WTC11 (cell line): ENCODE data around the gene DTNB.

Experiments
- SP1 ChIP-seq: sonication (generic); formaldehyde crosslinking; conservative IDR thresholded peaks from 2 replicates; pipeline ENCODE4 v1.8.1; 2022; ENCODE audit warnings: missing genetic modification reagents
- ZBTB21 ChIP-seq: sonication (generic); formaldehyde crosslinking; IDR thresholded peaks from 2 replicates; pipeline ENCODE4 v1.8.1; 2023; ENCODE audit warnings: mild to moderate bottlenecking, missing genetic modification reagents, borderline replicate concordance
- TF ChIP-seq, protein P1 (sequence below): sonication (generic); formaldehyde crosslinking; IDR thresholded peaks from 2 replicates; pipeline ENCODE4 v1.8.0; 2023; ENCODE audit warnings: missing genetic modification reagents
- TF ChIP-seq, protein P2 (sequence below): fragments of 200-600 bp; IDR thresholded peaks from 2 replicates; pipeline ENCODE4 v1.8.0; 2022; ENCODE audit warnings: antibody characterized with exemption
- TF ChIP-seq, protein P3 (sequence below): sonication (generic); formaldehyde crosslinking; IDR thresholded peaks from 2 replicates; pipeline ENCODE4 v1.8.0; 2022; ENCODE audit warnings: mild to moderate bottlenecking, missing genetic modification reagents
- TF ChIP-seq, protein P4 (sequence below): sonication (generic); formaldehyde crosslinking; IDR thresholded peaks from 2 replicates; pipeline ENCODE4 v1.8.0; 2022; ENCODE audit warnings: missing genetic modification reagents
- TF ChIP-seq, protein P5 (sequence below): sonication (generic); formaldehyde crosslinking; IDR thresholded peaks from 2 replicates; pipeline ENCODE4 v1.8.1; 2022; ENCODE audit warnings: mild to moderate bottlenecking, missing genetic modification reagents, moderate library complexity, borderline replicate concordance

DNA sequence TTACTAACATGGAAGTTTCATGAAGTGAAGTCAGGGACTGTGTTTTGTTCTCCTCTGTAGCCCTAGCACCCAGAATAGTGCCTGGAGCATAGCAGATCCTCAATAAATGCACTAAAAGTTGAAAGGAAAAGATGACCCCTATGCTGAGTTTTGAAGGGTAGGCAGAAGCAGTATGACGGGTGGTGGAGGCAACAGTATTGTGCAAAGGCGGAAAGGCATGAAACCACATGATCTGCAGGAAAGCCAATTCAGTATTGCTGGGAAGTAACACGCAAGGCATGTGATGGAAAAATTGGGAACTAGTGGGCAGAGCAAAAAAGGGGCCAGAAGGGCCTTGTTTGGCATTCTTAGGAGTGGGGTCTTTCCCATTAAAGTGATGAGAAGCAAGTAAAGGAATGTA, 23.1 kb downstream of the DTNB start:
- TF ChIP-seq, protein P1, sequence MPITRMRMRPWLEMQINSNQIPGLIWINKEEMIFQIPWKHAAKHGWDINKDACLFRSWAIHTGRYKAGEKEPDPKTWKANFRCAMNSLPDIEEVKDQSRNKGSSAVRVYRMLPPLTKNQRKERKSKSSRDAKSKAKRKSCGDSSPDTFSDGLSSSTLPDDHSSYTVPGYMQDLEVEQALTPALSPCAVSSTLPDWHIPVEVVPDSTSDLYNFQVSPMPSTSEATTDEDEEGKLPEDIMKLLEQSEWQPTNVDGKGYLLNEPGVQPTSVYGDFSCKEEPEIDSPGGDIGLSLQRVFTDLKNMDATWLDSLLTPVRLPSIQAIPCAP (CRISPR knock-in tag) = no peak
- TF ChIP-seq, protein P2, sequence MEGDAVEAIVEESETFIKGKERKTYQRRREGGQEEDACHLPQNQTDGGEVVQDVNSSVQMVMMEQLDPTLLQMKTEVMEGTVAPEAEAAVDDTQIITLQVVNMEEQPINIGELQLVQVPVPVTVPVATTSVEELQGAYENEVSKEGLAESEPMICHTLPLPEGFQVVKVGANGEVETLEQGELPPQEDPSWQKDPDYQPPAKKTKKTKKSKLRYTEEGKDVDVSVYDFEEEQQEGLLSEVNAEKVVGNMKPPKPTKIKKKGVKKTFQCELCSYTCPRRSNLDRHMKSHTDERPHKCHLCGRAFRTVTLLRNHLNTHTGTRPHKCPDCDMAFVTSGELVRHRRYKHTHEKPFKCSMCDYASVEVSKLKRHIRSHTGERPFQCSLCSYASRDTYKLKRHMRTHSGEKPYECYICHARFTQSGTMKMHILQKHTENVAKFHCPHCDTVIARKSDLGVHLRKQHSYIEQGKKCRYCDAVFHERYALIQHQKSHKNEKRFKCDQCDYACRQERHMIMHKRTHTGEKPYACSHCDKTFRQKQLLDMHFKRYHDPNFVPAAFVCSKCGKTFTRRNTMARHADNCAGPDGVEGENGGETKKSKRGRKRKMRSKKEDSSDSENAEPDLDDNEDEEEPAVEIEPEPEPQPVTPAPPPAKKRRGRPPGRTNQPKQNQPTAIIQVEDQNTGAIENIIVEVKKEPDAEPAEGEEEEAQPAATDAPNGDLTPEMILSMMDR = no peak
- TF ChIP-seq, protein P3, sequence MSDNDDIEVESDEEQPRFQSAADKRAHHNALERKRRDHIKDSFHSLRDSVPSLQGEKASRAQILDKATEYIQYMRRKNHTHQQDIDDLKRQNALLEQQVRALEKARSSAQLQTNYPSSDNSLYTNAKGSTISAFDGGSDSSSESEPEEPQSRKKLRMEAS = no peak
- TF ChIP-seq, protein P4, sequence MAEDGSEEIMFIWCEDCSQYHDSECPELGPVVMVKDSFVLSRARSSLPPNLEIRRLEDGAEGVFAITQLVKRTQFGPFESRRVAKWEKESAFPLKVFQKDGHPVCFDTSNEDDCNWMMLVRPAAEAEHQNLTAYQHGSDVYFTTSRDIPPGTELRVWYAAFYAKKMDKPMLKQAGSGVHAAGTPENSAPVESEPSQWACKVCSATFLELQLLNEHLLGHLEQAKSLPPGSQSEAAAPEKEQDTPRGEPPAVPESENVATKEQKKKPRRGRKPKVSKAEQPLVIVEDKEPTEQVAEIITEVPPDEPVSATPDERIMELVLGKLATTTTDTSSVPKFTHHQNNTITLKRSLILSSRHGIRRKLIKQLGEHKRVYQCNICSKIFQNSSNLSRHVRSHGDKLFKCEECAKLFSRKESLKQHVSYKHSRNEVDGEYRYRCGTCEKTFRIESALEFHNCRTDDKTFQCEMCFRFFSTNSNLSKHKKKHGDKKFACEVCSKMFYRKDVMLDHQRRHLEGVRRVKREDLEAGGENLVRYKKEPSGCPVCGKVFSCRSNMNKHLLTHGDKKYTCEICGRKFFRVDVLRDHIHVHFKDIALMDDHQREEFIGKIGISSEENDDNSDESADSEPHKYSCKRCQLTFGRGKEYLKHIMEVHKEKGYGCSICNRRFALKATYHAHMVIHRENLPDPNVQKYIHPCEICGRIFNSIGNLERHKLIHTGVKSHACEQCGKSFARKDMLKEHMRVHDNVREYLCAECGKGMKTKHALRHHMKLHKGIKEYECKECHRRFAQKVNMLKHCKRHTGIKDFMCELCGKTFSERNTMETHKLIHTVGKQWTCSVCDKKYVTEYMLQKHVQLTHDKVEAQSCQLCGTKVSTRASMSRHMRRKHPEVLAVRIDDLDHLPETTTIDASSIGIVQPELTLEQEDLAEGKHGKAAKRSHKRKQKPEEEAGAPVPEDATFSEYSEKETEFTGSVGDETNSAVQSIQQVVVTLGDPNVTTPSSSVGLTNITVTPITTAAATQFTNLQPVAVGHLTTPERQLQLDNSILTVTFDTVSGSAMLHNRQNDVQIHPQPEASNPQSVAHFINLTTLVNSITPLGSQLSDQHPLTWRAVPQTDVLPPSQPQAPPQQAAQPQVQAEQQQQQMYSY (CRISPR knock-in tag) = no peak
- no peak for TF ChIP-seq ZBTB21 (CRISPR knock-in tag)
- no peak for TF ChIP-seq SP1 (CRISPR knock-in tag)
- TF ChIP-seq, protein P5, sequence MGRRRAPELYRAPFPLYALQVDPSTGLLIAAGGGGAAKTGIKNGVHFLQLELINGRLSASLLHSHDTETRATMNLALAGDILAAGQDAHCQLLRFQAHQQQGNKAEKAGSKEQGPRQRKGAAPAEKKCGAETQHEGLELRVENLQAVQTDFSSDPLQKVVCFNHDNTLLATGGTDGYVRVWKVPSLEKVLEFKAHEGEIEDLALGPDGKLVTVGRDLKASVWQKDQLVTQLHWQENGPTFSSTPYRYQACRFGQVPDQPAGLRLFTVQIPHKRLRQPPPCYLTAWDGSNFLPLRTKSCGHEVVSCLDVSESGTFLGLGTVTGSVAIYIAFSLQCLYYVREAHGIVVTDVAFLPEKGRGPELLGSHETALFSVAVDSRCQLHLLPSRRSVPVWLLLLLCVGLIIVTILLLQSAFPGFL = no peak
